Left lobe of liver (tissue), 2 donors: Measurements from ENCODE around the gene KBTBD7. TPM values are rescaled to one million over a fixed set of nuclear protein-coding genes. Genes with fewer than 3 reads are reported as not detected.

Experiments
- ATAC-seq: fragments of 200-7000 bp; cut with Tn5 transposase; one replicate; pipeline ENCODE4 v1.9.1; 2020; ENCODE audit warnings: mild to moderate bottlenecking, moderate library complexity
- DNase-seq: peaks from one replicate; pipeline ENCODE4 v3.0.0-alpha.2; 2020; ENCODE audit warnings: low spot score
- total RNA-seq: library from RNA; stranded (reverse); gene quantifications from one replicate; pipeline ENCODE4 v1.2.1, GENCODE V29; 2021
- donor health status: DM: no; HTN: no; CAD: no; lungs with moderate emphysema.
- donor health status: DM: no; HTN: yes; CAD: no.

The KBTBD7 gene
- total RNA-seq, 1 donor from 2014 or later = 6.3 TPM

- ATAC-seq = peak; percentile 23
- DNase-seq = no peak
Measured at GRCh38 chr13:41144576-41144975, 49.8 kb downstream of the KBTBD7 start.

Other genes with a start within 250 kb of the KBTBD7 start
- 22.2 TPM for gene ELF1, start 175.3 kb downstream of the KBTBD7 start, total RNA-seq
- 3.9 TPM for gene WBP4, start 133.1 kb downstream of the KBTBD7 start, total RNA-seq
- 3.6 TPM for gene KBTBD6, start 61.8 kb downstream of the KBTBD7 start, total RNA-seq
- 6.2 TPM for gene MTRF1, start 69.0 kb upstream of the KBTBD7 start, total RNA-seq
- gene NAA16, start 116.7 kb upstream of the KBTBD7 start, total RNA-seq = 6.1 TPM